LoVo (cell line): ENCODE data around the gene RERG.

ENCODE experiments used
- DNase-seq: peaks from one replicate; pipeline ENCODE4 v3.0.0-alpha.2; 2016; ENCODE audit warnings: low spot score

The RERG gene

DNA sequence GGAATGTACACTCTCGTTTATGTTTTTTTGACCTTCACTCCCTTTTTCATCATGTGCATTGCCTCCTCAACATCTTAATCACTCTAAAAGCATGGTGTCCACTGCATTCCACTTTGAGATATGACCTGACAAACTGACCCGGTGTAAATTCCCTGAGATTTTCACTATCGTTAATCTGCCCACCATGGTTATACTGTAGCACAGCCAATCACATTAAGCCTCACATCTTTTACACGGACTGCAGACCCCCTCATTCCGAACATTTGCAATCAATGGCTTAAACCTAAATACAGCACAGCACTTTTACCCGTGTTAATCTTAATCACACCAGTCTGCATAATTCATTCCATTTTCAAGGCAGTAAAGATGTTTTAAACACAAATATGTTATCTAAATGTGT is 2.4 kb downstream of the RERG start:
- no peak for DNase-seq

DNA sequence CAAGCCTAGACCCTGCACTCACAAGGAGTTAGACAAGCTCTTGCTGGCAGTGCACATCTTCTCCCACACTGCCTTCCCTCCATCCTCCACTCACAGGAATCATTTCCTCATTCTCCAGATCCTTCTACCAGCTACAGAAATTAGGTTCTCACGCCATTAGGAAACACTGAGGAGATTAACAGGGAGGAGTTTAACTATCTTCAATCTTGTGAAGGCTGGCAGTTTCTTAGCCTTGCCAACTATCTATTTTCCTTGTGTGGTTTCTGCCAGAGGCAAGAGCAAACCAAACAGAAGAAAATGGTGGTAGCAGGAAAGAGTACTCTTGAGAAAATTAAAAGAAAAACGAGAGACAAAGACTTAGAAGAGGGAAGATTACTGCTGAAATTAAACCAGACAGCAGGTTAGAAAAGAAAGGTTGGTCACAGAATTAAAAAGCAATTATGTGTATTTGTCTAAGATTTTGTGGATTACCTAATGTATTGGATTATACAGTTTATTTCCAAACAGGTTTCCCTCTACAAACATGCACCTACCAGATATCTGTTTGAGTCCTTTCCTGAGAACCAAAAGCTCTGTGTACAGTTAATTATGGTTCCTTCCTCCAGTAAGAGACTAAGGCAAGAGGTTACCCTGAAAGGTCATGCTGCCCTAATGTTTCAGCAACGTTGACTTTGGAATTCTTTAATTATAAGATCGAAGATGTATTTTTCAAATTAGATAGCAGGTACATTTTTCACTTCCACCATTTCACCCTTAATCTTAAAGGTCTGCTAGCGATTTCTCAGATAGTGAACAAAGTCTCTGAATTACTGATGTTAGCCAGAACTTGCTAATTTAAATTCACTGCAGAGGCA is 5.0 kb downstream of the RERG start:
- no peak for DNase-seq

DNA sequence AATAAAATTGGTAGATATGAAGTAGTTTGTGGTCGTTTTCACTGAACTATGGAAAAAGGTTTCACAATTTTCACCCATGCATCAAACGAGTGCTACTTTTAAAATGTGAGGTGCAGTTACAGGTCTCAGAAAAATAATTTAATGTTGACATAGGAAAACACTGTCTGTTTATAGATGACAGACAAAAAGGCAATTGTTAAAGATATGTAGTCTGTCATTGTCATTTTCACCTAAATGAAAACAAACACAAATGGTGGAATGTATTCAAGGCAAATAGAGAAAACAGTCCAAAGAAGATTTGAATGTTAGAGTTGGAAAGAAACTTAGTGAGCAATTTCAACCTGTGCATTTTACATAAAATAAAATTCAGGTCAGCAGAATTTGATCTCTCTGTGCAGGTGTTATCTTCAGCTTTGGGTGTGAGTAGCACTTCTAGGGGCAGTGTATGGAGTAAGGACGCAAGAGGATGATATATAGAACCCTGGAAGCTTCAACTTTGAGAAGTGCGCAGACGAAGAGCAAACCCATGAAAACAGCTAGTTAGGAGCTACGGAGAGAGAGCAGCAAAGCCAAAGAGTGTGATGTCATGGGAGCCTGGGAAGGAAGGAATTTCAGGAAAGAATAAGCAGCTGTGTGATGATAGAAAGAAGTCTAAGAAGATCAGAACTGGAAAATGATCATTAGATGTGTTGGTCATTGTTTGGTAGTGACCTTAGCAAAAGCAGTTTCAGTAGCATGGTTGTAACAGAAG is 6.2 kb downstream of the RERG start:
- DNase-seq = no peak

DNA sequence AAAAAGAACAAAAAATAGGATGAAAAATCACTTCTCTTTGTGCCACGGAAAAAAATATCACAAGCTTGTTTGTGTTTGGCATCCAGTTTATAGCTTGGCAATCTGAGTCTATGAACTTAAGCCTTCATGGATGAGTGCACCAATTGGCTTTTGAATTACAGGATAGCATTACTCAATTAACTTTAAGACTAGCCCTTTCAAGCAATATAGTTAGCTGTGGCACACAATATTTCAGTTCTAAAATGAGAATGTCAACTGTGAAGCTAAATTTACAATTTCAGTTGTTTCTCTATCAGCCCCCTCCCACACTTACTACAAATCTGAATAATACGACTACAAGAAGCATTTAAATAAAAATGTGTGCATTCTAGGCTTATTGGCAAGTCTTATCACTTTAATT is 8.3 kb downstream of the RERG start:
- DNase-seq = no peak

DNA sequence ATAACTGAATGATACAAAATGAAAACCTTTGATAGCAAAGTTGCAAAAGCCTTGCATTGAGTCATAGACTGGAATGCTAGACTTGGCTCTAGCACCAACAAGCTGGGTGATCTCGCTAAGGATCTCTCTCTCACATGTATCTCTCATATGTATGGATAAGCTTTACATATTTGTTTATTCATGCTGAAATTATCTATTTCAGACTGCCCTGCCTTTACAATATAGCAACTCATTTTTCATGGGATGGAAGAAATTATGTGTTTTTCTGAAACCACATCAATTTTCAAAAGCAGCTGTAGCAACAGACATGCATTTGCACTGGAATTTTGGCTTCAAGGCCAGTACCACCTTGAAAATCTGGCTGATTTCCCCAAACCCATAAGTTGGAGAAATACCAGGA is 11.4 kb downstream of the RERG start:
- DNase-seq = no peak

DNA sequence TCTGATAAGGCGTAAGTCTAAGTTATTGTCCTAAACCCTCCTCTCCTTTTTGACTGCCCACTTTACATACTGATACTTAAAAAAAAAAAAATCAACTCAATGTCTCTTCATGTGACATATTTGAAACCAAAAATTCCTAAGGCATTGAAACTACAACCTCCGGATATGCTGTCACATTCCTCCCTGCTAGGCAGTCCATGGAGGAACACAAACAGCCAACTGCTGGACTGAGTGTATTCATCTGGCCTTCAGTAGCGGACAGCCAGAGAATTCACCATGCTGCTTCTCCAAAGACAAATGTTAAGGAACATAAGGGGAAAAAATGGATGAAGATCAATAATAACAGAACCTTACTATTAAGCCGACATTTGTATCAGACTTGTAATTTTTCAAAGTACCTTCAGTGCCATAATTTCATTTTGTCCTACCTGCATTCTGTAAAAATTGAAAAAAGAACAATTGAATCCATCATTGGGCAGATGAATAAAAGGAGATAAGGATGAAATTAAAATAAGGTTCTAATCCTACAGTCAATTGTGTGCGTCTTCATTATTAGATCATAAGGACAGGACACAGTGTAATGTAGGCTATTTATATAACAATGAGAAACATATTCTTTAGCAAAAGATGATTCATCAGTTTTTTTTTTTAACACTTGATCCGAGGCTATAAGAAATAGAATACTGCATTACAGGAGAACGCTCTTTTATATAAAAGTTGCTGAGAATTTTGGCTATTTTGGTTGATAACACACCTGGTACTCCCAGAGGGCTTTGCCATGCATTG is 12.2 kb downstream of the RERG start:
- no peak for DNase-seq

DNA sequence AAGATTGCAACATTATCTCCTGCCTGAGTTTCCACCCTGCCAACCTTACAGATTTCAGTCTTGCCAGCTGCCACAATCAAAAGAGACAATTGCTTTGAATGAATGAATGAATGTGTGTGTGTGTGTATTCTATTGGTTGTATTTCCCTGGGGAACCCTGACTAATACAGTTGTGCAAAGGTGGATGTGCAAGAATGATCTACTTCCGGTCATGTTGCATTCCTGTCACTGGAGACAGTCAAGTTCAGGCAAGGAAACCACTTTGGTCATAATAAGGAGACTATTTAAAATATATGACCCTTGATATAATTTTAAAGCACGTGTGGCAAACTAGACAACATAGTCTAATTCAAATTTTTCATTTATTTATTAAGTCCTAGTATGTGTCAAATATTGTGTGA is 13.1 kb downstream of the RERG start:
- DNase-seq = no peak

DNA sequence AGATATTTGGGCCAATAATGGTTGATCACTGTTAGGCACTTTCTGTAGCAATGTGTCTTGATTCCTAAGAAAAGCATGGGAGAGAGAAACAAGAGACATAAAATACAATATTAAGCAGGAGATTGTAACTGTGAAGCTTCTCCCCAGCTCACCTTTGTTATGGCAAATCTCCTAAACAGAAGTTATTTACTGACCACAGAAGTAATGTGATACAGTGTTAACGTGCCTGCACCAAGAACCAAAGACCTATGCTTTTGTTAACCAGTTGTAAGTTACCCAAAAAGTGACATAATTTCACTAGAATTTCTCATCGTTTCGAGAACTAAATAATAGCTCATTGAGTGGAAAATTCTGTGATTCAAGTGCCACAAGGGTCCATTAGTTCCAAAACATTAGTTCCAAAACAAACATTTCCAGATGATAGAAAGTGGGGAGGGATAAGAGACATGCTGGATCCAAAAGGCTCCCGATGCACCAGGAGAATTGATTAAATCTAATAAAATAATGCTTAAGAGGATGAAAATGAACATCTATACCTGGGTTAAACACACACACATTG is 14.3 kb downstream of the RERG start:
- DNase-seq = no peak

DNA sequence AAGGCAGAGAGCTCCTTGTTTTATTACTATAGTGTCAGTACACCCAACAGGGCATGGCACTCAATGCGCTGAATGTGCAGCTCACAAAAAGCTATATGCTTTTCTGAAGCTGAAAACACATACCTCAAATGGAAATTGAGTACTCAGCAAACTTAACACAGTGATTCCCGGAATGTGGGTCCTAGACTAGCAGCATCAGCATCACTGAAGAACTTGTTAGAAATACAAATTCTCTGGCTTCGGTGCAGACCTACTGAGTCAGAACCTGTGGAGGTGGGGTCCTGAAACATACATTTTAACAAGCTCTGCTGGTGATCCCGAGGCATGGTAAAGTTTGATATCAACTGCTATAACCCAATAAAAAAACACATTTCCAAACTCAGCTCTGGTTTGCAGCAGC is 14.9 kb downstream of the RERG start:
- no peak for DNase-seq

DNA sequence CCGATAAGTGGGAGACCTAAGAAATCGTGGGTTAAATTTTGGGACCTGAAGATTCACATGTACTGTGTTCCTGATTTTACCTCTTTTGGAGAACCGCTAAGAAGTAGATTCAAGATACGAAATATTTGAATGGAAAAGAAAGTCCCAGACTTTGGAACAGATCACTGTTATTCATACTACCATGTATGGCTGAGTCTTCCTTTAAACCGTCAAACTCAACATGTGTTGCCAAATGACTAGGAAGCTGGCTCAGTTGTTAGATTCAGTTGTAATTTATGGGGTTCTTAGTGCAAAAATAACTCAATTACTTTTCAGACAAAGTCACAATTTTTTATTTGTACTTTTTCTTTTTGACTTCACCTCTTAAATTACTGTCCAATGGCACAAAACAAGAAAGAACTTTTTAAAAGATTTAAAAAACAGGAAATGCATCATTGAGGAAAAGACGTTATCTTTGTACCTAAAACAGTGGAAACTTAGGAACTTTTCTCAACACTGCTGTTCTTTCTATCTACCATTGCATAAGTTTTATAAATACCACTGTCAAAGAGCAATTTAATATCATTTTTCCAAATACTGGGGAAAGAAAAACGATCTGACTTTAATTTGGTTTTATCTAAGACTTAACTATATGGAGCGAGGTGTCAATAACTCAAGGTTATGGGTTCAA is 15.7 kb downstream of the RERG start:
- DNase-seq = no peak

DNA sequence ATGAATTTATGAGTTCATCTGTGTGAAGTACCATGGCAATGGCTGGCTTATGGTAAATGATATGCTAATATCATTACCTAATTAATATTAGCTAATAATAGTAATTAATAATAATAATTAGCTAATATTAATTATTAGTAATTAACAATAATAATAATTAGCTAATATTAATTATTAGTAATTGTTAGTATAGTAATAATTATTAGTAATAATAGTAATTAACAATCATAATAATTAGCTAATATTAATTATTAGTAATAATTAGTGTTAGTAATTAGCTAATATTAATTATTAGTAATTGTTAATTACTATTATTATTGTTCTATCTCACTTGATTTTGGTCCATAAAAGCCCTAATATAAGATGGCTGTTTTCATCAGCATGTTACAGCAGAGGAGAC is 19.8 kb downstream of the RERG start:
- DNase-seq = no peak

DNA sequence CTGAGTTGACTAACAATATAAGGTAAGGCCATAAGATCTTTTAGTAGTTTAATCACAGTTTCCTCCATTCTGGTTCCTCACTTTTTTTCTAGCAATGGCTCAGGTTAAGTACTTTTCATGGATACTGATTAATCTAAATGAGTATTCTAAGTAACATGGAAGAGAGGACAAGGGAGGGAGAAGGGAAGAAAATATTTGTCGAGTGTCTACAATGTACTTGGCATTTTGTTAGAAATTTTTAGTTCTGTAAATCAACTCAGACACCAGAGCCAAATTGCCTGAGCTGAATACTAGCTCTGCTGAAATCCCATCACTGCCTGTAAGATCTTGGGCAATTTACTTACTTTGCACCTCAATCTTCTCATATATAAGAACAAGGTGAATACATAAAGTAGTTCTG is 20.2 kb downstream of the RERG start:
- DNase-seq = no peak

DNA sequence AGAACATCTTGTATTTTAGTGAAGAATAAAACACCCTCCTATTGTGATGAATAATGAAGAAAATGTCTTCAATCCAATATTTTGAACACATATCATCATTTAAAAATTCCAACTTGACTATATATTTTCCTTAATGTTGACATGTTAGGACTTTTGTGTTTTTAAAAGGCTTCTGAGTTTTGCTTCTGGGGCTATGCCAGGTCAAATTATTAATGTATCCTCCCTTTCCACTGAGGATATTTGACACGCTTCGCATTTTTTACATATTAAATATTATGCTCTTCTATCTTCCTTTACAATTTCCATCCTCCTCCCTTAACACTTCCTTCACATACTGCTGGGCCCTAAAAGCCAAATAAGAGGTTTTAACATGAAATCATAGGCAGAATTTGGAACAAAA is 20.6 kb downstream of the RERG start:
- DNase-seq = no peak

DNA sequence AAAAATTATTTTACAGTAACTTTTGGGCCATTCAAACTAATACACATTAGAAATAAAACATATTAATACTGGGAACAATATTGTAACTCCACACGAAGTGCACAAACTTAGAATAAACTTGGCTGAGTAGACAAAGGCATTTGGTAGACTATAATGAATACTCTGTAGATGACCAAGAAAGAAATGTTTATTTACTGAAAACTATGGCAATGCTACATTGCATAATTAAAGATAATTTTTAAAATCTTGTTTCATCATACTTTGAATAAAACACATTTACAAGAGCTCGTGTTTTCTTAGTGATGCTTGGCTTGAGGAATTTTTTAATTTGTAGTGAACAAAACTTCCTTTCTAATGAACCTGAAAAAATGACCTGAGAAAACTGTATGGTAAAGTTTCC is 21.3 kb downstream of the RERG start:
- no peak for DNase-seq

DNA sequence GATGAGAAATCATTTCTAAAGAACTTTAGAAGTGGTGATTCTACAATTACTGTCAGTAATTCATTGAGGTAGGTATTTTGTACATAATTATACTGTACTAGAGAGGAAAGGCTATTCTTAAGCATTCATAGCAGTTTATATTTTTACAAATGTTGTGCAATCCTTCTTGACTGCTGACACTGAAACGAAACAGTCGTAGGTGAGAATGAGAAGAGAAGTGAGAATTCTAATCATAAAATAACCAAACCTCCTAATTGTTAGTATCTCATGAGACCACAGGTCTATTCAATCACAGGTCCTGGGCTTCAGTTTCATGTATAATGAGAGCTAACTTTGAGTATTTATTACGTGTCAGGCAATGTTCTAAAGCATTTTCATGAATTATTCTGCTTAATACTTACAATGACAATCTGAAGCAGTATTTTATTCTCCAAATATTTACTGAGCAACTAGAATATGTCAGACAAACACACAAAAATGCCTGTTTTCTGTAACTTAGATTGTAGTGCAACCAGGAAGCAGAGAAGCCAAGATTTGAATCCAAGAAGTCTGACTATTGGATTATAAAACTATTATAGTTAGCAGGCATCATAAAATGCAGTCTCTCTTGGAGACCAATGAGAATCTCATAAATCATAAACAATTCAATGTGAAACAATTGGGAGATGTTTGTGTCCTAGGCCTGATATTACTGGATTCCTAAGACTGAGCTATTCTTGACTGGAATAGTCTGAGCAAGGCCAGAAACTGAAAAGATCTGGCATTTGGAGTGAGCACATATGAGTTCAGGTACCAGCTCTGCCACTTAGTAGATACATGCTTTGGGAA is 24.3 kb downstream of the RERG start:
- DNase-seq = no peak

DNA sequence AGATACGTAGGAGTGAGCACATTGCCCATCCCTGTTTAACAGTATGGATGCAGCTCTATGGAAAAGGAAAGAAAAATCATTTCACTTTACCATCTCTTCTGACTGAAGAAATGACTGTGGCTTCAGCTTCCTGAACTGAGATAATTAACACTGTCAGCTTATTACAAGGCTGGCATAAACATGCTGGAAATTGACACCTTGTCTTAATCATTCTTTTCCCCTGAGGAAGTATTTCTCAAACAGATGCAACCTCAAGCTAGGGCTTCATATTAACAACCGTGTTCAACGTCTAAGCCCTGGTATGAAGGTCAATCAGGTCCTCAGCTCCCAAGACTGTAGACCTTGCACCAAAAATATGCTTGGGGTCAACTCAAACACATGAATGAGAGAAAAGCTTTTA is 25.0 kb downstream of the RERG start:
- DNase-seq = no peak

DNA sequence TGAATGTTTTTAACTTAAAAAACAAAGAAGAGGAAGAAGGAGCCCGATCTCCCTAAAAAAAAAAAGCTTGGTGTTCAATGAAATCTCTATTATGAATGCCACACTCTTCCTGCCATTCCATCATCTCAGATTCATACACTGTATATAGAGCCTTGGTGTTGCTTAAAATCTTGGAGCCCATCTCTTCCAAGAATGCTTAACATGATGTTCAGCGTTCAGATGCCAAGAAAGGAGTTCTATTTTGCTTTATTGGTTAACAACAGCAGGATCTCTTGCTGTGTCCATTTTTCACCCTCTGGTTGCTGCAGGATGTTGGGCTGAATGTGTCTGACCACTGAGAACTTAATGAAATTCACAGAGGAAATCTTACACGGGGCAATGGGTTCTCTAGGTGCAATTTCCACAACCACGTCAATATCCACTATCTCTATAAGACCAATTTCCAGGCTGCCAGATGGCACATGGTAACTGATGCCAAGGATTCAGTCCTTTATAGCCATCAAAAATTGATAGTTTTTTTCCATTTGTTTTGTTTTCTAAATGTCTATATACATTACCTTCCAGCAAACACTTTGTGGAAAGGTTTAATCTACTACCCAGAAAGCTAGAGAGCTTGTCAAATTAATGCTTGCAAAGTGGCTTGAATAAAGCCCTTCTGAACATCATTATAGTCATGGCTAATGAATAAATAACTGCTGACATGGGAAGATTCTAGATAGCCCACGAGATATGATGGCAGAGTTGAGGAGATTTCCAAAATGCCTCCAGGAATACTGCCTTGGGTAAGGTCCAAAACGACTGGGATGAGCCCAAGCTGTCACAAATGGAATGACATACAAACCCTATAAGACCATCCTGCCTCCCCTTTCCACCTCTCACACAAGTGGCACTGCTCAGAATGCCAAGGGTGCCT is 26.5 kb downstream of the RERG start:
- DNase-seq = no peak

DNA sequence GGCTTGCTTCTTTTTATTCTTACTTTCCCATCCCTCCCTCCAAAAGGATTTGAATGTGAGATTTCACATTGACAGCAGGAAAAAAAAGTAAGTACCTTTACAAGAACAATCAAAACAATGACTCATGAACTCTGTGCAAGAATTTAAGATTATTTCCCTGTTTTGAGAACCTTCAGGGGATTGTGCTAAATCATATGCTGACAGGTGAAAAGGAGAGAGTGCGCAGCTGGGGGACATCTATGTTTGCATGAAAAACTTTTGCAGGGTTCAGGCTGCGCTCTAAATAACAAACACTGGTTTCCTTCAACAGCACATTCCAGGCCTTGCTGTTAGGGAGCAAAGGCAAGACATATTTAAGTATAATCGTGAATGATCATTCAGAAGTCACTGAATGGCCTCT is 27.3 kb downstream of the RERG start:
- DNase-seq = no peak

DNA sequence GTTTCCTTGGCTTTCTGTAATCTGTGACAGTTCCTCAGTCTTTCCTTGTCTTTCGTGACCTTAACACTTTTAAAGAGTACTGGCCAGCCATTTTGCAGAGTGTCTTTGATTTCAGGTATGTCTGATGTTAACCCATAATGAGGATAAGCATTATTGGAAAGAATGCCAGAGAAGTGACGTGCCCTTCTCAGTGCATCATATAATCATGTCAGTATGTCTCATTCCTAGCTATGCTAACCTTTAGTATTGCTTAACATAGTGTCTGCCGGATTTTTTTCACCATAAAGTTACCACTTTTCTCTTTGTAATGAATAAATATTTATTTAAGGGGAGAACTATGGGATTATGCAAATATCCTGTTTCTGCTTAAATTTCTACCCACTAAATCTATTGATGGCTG is 28.5 kb downstream of the RERG start:
- no peak for DNase-seq

DNA sequence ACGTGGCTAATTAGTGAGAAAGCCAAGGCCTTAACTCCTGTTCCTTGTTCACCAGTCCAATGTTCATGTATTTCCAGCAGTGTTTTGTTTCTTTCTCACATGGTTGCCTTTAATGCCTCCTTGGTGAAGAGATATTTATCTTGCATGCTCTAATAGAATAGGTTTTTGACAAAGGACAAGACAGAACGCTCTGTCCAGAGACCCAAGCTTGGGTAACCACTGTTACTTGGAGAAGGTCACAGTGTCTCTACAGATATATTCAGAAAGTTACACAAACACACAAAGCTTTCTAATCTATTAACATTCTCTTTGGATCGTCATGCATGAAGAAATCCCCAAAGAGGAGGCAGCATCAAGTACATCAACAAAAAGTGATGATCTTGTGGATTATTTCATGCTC is 33.1 kb downstream of the RERG start:
- no peak for DNase-seq
